HG03159 (cell line): ENCODE results near the gene KSR2.

ENCODE experiments used
- ATAC-seq: cut with Tn5 transposase; IDR thresholded peaks from one replicate; pipeline ENCODE4 v1.9.1; 2021; ENCODE audit warnings: mild to moderate bottlenecking, moderate library complexity; ENCODE audit not compliant: unreplicated experiment

The KSR2 gene

GRCh38 chr12:117702741-117703140, 266.0 kb downstream of the KSR2 start:
- ATAC-seq = no peak

DNA sequence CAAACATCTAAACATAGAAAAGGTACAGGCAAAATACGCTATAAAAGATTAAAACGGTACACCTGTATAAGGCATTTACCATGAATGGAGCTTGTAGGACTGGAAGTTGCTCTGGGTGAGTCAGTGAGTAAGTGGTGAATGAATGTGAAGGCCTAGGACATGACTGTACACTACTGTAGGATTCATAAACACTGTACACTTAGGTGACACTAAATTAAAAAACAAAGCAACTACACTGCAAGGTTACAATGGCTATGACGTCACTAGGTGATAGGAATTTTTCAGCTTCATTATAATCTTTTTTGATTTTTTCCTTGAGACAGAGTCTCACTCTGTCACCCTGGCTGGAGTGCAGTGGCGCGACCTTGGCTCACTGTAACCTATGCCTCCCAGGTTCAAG, 269.2 kb downstream of the KSR2 start:
- no peak for ATAC-seq

GRCh38 chr12:117699118-117699517, 269.7 kb downstream of the KSR2 start:
- no peak for ATAC-seq

DNA sequence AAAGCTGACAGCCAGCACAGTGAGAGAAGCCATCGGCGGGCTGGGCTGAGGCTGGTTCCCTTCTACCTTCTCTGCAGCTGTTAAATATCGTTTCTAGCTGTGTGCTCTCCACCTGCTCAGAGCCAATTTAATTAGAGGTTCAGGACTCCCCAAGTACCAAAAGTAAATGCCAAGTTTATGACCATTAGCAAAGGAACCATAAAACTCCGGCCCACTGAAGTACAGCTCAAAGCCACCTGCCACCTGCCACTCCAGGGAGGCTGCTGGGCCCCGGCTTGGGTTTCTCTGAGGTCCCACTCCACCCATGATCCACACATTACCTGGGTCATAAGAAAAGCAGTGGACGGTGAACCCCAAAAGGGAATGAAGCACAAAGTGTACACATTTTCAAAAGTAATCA, 272.8 kb downstream of the KSR2 start:
- no peak for ATAC-seq

GRCh38 chr12:117692512-117692911, 276.3 kb downstream of the KSR2 start:
- no peak for ATAC-seq

- ATAC-seq = no peak
Observed at GRCh38 chr12:117689857-117690256, 278.9 kb downstream of the KSR2 start.

- no peak for ATAC-seq
Observed at GRCh38 chr12:117688446-117688845, 280.3 kb downstream of the KSR2 start.

- no peak for ATAC-seq
Observed at GRCh38 chr12:117686911-117687377, 281.8 kb downstream of the KSR2 start.

DNA sequence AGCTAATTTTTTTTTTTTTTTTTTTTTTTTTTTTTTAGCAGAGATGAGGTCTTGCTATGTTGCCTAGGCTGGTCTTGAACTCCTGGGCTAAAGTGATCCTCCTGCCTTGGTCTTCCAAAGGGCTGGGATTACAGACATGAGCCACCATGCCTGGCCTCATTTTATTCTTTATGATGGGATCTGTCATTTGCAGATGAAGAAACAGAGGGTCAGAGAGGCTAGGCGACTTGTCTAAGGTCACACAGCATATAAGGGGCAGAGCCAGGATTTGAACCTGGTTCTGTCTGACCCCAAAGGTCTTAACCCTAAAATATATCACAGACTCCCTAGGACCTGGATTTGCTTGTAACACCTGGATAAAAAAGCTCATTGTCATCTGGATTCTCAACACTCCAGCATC, 282.6 kb downstream of the KSR2 start:
- no peak for ATAC-seq

DNA sequence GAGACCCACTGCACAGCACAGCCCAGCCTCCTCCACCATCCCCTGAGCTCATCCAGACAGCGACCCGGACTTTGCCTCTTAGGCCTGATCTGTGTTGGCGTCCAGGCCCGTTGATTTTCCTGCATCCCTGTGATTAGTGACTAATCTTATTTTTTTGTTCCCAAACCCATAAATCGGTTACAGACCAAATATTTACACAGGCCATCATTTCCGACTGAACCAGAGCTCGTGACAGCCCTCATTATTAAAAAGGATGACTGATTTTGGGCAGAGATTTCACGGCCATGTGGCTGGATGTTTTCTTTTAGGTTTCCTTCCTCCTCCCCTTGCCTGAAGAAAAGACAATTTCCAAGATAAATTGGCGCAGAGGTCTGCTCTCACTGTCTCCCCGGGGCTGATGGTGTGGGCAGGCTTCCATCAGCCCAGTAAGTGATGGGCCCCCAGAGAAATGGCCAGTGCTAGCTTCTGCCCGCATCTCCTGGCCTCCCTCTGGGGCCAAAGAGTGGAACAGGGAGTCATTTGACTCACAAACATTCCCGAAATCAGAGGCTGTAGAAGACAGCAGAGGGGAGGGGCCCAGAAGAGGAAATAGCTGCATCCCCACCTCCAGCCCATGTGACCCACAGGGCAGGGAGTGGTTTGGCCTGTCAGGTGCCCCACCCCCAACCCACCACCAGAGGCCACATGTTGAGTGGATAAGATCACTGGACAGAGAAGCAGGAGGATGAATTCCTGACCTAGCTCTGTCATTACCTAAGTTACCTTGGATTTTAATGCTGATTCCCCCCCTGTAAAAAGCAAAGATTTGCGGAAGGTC, 283.5 kb downstream of the KSR2 start:
- no peak for ATAC-seq

DNA sequence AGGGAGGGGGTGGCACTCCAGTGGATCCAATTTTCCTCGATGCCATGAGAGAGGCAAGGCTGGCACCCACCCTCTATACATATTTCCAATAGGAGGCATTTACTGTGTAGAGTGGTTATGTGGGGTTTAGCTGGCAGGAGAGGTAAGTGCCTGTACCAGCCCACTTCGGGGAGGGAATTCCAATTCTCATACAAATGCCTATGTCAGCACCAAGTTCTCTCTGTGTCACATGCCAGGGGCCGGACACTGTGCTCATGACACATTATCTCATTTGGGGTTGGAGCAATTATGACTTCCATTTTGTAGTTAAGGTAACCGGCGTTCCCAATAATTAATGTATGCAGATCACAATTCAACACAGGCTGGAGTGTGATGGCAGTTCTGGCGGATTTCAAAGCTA, 284.3 kb downstream of the KSR2 start:
- no peak for ATAC-seq

DNA sequence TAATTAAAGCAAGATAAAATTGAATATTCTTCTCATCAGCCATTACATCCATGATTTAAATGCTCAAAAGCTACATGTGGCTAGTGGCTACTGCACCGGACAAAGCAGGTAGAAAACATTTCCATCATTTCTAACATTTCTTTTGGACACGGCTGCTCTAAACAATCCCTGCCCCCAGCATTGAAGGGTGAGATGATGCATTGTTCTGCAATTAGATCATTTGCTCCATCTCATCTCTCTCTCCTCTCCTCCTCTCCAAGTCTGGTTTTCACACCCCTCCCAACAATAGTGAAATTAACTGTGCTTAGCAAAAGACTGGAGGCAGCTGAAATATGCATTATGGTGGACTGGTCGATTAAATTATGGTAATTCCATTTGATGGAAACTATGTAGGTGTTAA, 288.5 kb downstream of the KSR2 start:
- no peak for ATAC-seq

DNA sequence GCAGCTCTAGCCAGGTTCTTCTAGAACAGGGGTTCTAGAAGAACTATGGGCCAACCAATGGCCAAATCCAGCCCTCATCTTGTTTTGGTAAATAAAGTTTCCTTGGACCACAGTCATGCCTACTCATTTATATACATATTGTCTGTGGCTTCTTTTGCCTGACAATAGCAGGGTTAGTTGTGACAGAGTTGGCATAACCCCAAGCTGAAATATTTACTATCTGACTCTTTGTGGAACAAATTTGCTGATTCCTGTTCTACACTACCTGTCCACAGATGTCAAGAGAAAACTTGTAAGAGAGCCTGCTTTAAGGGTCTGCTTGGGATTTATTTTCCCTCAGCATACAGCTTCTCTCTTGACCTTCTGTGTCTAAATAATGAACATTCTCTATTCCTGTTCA, 289.0 kb downstream of the KSR2 start:
- ATAC-seq = no peak

GRCh38 chr12:117674763-117675162, 294.0 kb downstream of the KSR2 start:
- no peak for ATAC-seq

- ATAC-seq = no peak
Observed at GRCh38 chr12:117674313-117674712, 294.5 kb downstream of the KSR2 start.

DNA sequence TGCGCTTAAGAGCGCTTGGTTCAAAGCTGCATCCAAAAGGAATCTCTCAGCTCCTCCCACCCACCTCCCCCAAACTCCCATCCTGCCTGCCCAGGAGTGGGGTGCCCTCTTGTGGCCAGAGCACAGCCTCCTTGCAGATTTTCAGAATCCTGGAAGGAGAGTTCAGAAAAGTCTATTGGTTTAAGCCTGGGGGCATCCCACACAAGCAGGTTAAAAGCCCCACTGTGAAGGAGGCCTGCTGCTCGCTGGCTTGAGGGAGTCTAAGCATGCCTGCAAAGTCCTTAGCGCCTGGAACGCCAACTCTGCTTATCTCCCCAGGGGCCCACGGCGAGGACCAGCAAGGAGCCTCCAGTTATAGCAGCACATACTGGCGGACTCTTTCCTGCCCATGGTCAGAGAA, 297.1 kb downstream of the KSR2 start:
- no peak for ATAC-seq

DNA sequence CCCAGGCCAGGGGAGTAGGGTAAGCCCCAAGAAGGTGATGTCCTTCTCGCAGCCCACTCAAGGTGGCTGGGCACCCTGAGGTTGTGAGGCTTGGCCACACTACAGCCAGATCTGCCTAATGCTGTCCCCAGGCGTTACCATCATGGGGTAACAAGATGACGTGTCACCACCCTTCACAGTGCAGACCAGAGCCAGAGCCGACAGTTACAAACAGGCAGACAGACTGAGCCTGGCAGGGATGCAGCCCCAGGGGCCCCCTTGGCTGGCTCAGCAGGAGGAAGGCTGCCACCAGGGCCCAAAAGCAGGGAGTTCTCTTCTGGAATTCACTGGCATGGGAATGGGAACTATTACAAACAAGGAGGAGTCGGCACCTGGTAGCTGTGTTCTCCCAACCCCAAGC, 304.6 kb downstream of the KSR2 start:
- ATAC-seq = no peak

- no peak for ATAC-seq
Observed at GRCh38 chr12:117662620-117663395, 306.0 kb downstream of the KSR2 start.

GRCh38 chr12:117662220-117662619, 306.6 kb downstream of the KSR2 start:
- ATAC-seq = no peak

GRCh38 chr12:117661471-117661870, 307.3 kb downstream of the KSR2 start:
- no peak for ATAC-seq

GRCh38 chr12:117660896-117661295, 307.9 kb downstream of the KSR2 start:
- no peak for ATAC-seq

DNA sequence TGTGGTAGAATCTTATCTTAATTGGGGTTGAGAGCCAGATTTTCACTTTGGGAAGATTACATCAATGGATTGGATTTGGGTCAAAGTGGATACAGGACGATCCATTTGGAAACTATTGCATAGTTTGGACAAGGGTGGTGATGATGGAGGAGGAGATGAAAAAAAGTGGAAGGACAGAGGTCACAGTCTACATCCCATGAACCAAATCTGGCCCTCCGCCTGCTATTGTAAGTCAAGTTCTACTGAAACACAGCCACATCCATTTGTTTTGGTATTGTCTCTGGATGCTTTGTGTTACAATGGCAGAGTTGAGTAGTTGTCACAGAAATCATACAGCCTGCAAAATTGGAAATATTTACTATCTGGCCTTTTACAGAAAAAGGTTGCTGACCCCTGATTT, 310.6 kb downstream of the KSR2 start:
- ATAC-seq = no peak
